HEK293T (cell line): ENCODE results near the gene C16orf74.

Source experiments
- ELF4 ChIP-seq: fragments of 450-650 bp; IDR thresholded peaks from 2 replicates; pipeline ENCODE4 v1.6.1; 2017; ENCODE audit warnings: antibody characterized with exemption
- FOXM1 ChIP-seq: fragments of 450-650 bp; IDR thresholded peaks from 2 replicates; pipeline ENCODE4 v1.6.1; 2017; ENCODE audit warnings: mild to moderate bottlenecking, borderline replicate concordance
- HDGF ChIP-seq: fragments of 450-650 bp; IDR thresholded peaks from 2 replicates; pipeline ENCODE4 v1.6.1; 2017; ENCODE audit warnings: antibody characterized with exemption, borderline replicate concordance
- NFRKB ChIP-seq: fragments of 450-650 bp; IDR thresholded peaks from 2 replicates; pipeline ENCODE4 v1.6.1; 2016; ENCODE audit warnings: mild to moderate bottlenecking, moderate library complexity
- SP1 ChIP-seq: fragments of 450-650 bp; IDR thresholded peaks from 2 replicates; pipeline ENCODE4 v1.6.1; 2017
- ZNF384 ChIP-seq: fragments of 450-650 bp; IDR thresholded peaks from 2 replicates; pipeline ENCODE4 v1.6.1; 2016

GRCh38 chr16:85688586-85689284, 62.2 kb downstream of the C16orf74 start, which contains the start of gene GINS2:
- TF ChIP-seq ZNF384 (no peak), SP1 (no peak), FOXM1 (no peak), HDGF (no peak), NFRKB (no peak), ELF4 (no peak)
